ENCODE results near the gene MACROD2. TPM values are rescaled to one million over a fixed set of nuclear protein-coding genes. Genes with fewer than 3 reads are reported as not detected.
"Not testable (repeated sequence)": the region's sequence is repeated elsewhere in the genome, so short reads cannot be mapped to it uniquely, and the experiment has no call there.

Gene MACROD2
- total RNA-seq, 1 experiment from 2014 or later: 1.3 TPM

DNA sequence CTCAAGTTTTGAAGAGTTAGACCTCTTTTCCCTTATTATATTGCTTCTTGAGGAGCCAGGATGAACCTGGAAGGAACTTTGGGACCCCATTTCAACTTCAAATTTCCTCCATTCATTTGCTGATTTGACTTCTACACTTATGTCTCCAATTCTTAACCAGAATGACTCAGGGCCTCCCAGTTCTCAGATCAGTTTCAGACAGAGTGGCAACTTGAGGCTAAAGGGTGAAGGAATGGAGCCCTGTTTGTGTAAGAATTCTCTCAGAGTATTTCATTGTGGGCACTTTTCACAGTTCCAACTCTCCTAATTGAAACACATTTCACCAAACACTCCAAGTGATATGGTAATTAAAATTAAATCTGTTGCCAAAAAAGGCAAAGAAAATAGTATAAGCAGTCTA is 451.1 kb downstream of the MACROD2 start:
- no peak for DNase-seq (ENCODE audit: low read depth, low spot score)
- in situ Hi-C loops (cut with HindIII; ENCODE audit: low pct_unique_long_range_greater_than_20kb, low sequenced_read_pairs): no loop called here

- DNase-seq (ENCODE audit: low read depth, low spot score): no peak
- in situ Hi-C loops (cut with HindIII; ENCODE audit: low pct_unique_long_range_greater_than_20kb, low sequenced_read_pairs): no loop called here
These were observed 454.0 kb downstream of the MACROD2 start for GRCh38 chr20:14449323-14449722.

DNA sequence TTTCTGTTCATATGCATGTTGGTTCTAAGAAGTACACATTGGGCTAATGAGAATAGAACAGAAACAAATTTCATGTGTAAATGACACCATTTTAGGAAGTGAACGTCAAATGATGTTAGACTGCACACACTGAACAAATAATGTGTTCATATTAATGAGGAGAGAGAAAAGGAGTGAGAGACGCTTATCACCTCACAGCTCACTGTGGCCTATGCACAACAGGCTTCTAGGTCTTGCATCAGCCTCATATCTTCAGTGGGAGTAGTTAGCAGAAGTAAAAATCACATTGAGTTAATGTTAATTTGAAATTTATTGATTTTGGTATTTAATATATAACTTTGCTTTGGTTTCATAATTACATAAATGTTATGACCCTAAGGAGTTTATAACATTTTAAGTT is 454.9 kb downstream of the MACROD2 start:
- DNase-seq (ENCODE audit: low read depth, low spot score): no peak
- in situ Hi-C loops (cut with HindIII; ENCODE audit: low pct_unique_long_range_greater_than_20kb, low sequenced_read_pairs): no loop called here

- DNase-seq (ENCODE audit: low read depth, low spot score): no peak
- in situ Hi-C loops (cut with HindIII; ENCODE audit: low pct_unique_long_range_greater_than_20kb, low sequenced_read_pairs): no loop called here
These were observed 456.1 kb downstream of the MACROD2 start for GRCh38 chr20:14451458-14451857.

DNA sequence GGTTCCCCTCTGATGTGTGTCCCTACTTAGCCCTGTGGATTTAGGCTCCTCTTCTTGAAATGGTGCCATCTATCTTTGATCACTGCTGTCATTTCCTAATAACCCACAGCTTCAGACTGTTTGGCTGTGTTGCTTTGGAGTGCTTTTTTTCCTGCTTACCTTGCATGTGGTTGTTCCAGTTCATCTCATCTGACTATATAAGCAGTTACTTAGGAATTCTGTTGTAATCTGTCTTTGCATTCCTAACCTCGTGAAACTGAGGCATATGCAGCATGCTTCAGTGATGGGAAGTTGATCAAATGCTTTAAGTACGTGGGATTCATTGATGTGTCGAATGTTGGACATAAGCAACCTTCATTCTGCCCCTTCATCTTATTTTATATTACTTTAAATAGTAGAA is 457.9 kb downstream of the MACROD2 start:
- DNase-seq (ENCODE audit: low read depth, low spot score): no peak
- in situ Hi-C loops (cut with HindIII; ENCODE audit: low pct_unique_long_range_greater_than_20kb, low sequenced_read_pairs): no loop called here

GRCh38 chr20:14454296-14454695 is 459.0 kb downstream of the MACROD2 start:
- DNase-seq (ENCODE audit: low read depth, low spot score): no peak
- in situ Hi-C loops (cut with HindIII; ENCODE audit: low pct_unique_long_range_greater_than_20kb, low sequenced_read_pairs): no loop called here

DNA sequence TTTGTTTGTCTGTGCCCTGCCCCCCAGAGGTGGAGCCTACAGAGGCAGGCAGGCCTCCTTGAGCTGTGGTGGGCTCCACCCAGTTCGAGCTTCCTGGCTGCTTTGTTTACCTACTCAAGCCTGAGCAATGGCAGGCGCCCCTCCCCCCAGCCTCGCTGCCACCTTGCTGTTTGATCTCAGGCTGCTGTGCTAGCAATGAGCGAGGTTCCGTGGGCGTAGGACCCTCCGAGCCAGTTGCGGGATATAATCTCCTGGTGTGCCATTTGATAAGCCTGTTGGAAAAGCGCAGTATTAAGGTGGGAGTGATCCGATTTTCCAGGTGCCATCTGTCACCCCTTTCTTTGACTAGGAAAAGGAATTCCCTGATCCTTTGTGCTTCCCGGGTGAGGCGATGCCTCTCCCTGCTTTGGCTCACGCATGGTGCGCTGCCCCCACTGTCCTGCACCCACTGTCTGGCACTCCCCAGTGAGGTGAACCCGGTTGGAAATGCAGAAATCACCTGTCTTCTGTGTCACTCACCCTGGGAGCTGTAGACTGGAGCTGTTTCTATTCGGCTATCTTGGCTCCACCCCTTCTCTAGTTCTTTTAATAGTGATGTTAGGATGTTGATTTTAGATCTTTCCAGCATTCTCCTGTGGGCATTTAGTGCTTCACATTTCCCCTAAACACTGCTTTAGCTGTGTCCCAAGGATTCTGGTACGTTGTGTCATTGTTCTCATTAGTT is 471.9 kb downstream of the MACROD2 start:
- in situ Hi-C loops (cut with HindIII; ENCODE audit: low pct_unique_long_range_greater_than_20kb, low sequenced_read_pairs); DNase-seq (ENCODE audit: low read depth, low spot score): not testable (repeated sequence)

GRCh38 chr20:14470231-14470899 is 475.0 kb downstream of the MACROD2 start:
- DNase-seq (ENCODE audit: low read depth, low spot score): no peak
- in situ Hi-C loops (cut with HindIII; ENCODE audit: low pct_unique_long_range_greater_than_20kb, low sequenced_read_pairs): no loop called here

GRCh38 chr20:14470977-14471661 is 475.8 kb downstream of the MACROD2 start:
- DNase-seq (ENCODE audit: low read depth, low spot score): no peak
- in situ Hi-C loops (cut with HindIII; ENCODE audit: low pct_unique_long_range_greater_than_20kb, low sequenced_read_pairs): no loop called here

- DNase-seq (ENCODE audit: low read depth, low spot score): peak; percentile 10
- in situ Hi-C loops (cut with HindIII; ENCODE audit: low pct_unique_long_range_greater_than_20kb, low sequenced_read_pairs): no loop called here
These were observed 481.8 kb downstream of the MACROD2 start for GRCh38 chr20:14477125-14477524.

GRCh38 chr20:14478126-14478525 is 482.8 kb downstream of the MACROD2 start:
- in situ Hi-C loops (cut with HindIII; ENCODE audit: low pct_unique_long_range_greater_than_20kb, low sequenced_read_pairs): no loop called here
- no peak for DNase-seq (ENCODE audit: low read depth, low spot score)

GRCh38 chr20:14481863-14482262 is 486.5 kb downstream of the MACROD2 start:
- in situ Hi-C loops (cut with HindIII; ENCODE audit: low pct_unique_long_range_greater_than_20kb, low sequenced_read_pairs): no loop called here
- DNase-seq (ENCODE audit: low read depth, low spot score): no peak

DNA sequence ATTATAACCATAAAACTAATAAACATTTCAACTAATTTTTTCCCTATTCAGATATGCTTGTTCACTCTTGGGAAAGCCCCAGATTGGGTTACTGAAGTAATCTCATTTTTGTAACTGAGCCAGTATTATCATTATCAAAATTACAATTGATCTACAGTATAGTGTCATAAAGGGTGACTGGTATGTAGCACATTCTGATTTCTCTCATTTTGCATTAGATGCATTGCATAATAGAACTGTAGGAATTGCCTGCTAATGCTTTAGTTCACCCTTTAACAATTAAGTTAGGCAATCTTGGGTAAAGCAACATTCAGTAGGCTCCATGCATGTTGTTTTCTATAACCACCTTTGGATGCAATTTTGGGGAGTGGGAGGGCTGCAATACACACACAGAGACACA is 492.9 kb downstream of the MACROD2 start:
- no peak for DNase-seq (ENCODE audit: low read depth, low spot score)
- in situ Hi-C loops (cut with HindIII; ENCODE audit: low pct_unique_long_range_greater_than_20kb, low sequenced_read_pairs): no loop called here

GRCh38 chr20:14488756-14489479 is 493.6 kb downstream of the MACROD2 start:
- in situ Hi-C loops (cut with HindIII; ENCODE audit: low pct_unique_long_range_greater_than_20kb, low sequenced_read_pairs): no loop called here
- no peak for DNase-seq (ENCODE audit: low read depth, low spot score)

DNA sequence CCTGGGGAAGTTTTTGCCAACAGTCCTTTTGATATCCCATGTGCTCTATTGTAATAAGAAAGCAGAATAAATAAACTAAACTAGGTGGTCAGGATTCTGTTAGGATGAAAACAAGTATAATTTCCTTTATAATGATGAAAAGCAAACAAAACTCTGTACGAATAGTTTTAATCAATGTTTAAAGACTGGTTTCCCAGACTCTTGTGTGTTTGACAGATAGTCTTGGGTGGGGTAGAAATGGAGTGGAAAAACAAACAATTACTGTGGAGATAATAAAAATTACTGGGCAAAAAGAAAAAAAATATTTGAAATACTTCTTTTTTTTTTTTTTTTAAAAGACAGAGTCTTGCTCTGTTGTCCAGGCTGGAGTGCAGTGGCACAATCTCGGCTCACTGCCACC is 494.2 kb downstream of the MACROD2 start:
- in situ Hi-C loops (cut with HindIII; ENCODE audit: low pct_unique_long_range_greater_than_20kb, low sequenced_read_pairs): no loop called here
- DNase-seq (ENCODE audit: low read depth, low spot score): no peak

DNA sequence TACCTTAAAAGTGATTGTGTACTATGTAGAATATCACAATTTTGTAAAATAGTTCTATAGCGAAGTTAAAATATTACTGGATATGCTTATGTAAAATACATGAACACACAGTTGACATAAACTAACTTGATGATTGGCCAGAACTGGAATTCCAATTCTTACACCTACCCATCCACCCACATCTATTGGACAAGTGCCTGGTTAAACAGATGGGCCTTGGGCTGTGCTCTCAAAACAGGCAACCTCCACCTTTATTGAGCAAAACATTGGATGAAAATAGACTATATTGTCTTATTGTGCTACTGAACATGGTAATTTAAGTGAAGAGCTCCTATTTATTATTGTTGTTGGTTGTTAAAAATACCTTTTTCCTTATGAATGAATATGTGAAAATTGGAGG is 496.1 kb downstream of the MACROD2 start:
- no peak for DNase-seq (ENCODE audit: low read depth, low spot score)
- in situ Hi-C loops (cut with HindIII; ENCODE audit: low pct_unique_long_range_greater_than_20kb, low sequenced_read_pairs): no loop called here

DNA sequence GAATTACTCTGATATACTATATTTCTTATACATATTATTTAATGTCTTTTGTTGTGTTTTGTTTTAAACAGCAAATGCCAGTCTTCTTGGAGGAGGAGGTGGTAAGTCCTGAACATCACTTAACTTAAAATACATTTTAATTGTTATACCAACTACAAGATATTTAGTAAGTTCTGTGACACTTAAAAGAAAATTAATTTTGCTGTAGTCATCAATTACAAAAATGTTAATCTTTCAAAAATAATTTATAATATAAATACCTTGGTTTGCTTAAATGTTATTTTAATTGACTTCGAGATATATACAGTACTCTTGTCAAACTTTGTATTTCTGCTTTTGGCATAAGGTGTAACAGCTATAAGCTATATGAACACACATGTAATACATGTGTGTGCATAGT is 498.1 kb downstream of the MACROD2 start:
- DNase-seq (ENCODE audit: low read depth, low spot score): no peak
- in situ Hi-C loops (cut with HindIII; ENCODE audit: low pct_unique_long_range_greater_than_20kb, low sequenced_read_pairs): no loop called here

DNA sequence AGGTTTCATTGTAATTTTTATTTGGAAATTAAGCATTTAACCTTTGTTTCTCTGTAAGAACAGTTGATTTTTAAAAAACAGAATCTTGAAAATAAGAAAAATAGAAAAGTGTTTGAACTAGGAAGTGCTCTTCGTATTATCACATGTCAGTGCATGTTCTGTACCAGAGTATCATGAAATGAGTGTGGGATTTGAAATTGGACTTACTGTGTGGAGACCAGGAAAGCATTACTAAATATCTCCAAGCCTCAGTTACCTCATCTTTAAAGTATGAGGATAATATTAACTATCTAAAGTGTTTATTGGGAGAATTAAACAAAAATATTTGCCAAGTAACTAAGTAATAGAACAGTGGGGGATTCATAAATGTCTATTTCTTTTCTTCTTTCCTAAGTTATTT is 499.0 kb downstream of the MACROD2 start:
- in situ Hi-C loops (cut with HindIII; ENCODE audit: low pct_unique_long_range_greater_than_20kb, low sequenced_read_pairs): no loop called here
- DNase-seq (ENCODE audit: low read depth, low spot score): no peak
